Measurements from ENCODE around the gene HMGN4. TPM values are rescaled to one million over a fixed set of nuclear protein-coding genes. Genes with fewer than 3 reads are reported as not detected.
A peak's percentile ranks its signal among the peaks of the same experiment; 100 is the strongest.

Gene HMGN4
- total and polyA plus RNA-seq, 9 of the 15 experiments (the other 6 are each of a cell fraction or from before 2014, with no cell fraction given), result 35.4 to 134 (median 94.1) TPM

DNA sequence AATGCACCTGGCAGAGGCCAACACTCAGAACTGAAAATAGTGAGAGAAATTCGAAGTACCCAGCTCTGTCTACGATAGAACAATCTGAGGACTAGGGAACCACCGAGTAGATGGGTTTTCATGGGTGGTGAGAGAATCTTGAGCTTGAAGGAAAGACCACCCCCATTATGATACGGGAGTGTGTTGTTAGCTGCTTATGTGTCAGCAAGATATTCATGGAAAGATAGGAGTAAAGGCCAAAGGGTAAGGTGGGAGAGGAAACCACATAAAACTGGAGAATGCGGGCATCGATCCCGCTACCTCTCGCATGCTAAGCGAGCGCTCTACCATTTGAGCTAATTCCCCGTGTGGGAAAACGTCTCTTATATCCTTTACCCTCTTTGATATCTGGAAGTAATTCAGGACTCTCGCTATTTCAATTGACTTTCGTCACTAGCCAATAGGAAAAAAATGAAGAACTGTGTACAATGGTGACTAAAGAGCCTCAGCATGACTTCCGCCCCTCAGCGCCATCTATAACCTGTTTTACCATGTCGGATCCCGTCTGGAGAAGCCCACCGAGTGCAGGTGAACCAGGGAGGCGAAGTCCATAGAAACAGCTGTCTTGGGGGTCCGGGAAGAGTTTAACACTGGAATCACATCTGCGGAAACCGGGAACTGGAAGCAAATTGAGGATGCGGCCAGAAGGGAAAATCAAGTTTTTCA, 33.6 kb downstream of the HMGN4 start (continued):
- TF ChIP-seq ZBTB43 (CRISPR knock-in tag; IDR thresholded peaks at IDR 0.05), result 0 out of 2 replicates have a peak, but pooled peaks have one; percentile 60
- TF ChIP-seq ZC3H4 (CRISPR knock-in tag; IDR thresholded peaks at IDR 0.05; ENCODE audit: borderline replicate concordance), result no peak
- TF ChIP-seq SUPT5H (IDR thresholded peaks at IDR 0.05), result no peak
- TF ChIP-seq HNRNPL (IDR thresholded peaks at IDR 0.05; ENCODE audit: low read depth, low read length), result no peak
- TF ChIP-seq, protein P1, sequence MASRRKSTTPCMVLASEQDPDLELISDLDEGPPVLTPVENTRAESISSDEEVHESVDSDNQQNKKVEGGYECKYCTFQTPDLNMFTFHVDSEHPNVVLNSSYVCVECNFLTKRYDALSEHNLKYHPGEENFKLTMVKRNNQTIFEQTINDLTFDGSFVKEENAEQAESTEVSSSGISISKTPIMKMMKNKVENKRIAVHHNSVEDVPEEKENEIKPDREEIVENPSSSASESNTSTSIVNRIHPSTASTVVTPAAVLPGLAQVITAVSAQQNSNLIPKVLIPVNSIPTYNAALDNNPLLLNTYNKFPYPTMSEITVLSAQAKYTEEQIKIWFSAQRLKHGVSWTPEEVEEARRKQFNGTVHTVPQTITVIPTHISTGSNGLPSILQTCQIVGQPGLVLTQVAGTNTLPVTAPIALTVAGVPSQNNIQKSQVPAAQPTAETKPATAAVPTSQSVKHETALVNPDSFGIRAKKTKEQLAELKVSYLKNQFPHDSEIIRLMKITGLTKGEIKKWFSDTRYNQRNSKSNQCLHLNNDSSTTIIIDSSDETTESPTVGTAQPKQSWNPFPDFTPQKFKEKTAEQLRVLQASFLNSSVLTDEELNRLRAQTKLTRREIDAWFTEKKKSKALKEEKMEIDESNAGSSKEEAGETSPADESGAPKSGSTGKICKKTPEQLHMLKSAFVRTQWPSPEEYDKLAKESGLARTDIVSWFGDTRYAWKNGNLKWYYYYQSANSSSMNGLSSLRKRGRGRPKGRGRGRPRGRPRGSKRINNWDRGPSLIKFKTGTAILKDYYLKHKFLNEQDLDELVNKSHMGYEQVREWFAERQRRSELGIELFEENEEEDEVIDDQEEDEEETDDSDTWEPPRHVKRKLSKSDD (conservative IDR thresholded peaks at IDR 0.05; ENCODE audit: low read length), result peak; percentile 83; the same call in 1 of the 2 replicates
- TF ChIP-seq BHLHE40 (IDR thresholded peaks at IDR 0.05; ENCODE audit: low read length), result no peak
- peak; percentile 92 for TF ChIP-seq CHAMP1 (IDR thresholded peaks at IDR 0.05)
- TF ChIP-seq TCFL5 (CRISPR knock-in tag; conservative IDR thresholded peaks at IDR 0.05), result no peak; the same call in 1 of the 2 replicates
- peak; percentile 98 for TF ChIP-seq CCAR2 (IDR thresholded peaks at IDR 0.05; ENCODE audit: low read depth, low read length)
- TF ChIP-seq, protein P2, sequence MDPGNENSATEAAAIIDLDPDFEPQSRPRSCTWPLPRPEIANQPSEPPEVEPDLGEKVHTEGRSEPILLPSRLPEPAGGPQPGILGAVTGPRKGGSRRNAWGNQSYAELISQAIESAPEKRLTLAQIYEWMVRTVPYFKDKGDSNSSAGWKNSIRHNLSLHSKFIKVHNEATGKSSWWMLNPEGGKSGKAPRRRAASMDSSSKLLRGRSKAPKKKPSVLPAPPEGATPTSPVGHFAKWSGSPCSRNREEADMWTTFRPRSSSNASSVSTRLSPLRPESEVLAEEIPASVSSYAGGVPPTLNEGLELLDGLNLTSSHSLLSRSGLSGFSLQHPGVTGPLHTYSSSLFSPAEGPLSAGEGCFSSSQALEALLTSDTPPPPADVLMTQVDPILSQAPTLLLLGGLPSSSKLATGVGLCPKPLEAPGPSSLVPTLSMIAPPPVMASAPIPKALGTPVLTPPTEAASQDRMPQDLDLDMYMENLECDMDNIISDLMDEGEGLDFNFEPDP (CRISPR knock-in tag; IDR thresholded peaks at IDR 0.05), result no peak
- no peak for TF ChIP-seq NUFIP1 (IDR thresholded peaks at IDR 0.05; ENCODE audit: partially characterized antibody)
- TF ChIP-seq MED1 (CRISPR knock-in tag; IDR thresholded peaks at IDR 0.05; ENCODE audit: borderline replicate concordance), result no peak
- TF ChIP-seq BRF2 (IDR thresholded peaks at IDR 0.05; ENCODE audit: borderline replicate concordance, insufficient read depth, insufficient read length), result no peak
- TF ChIP-seq MITF (IDR thresholded peaks at IDR 0.05), result no peak
- no peak for TF ChIP-seq MECOM (CRISPR knock-in tag; IDR thresholded peaks at IDR 0.05)
- no peak; the same call in 1 of the 2 replicates for TF ChIP-seq ZC3H8 (IDR thresholded peaks at IDR 0.05)
- peak; percentile 55 for TF ChIP-seq MEF2A (IDR thresholded peaks at IDR 0.05; ENCODE audit: control insufficient read depth, low read depth, low read length)
- no peak for TF ChIP-seq NFXL1 (CRISPR knock-in tag; IDR thresholded peaks at IDR 0.05)

Data from K562 (cell line).